K562 (cell line): ENCODE results near the gene TTC28. TPM values are rescaled to one million over a fixed set of nuclear protein-coding genes. Genes with fewer than 3 reads are reported as not detected.

Experiments used
- ARID1B ChIP-seq: fragments of 450-650 bp; IDR thresholded peaks from 2 replicates; pipeline ENCODE4 v1.6.1; 2016; ENCODE audit warnings: antibody characterized with exemption, mild to moderate bottlenecking, inconsistent platforms
- C11orf30 ChIP-seq: fragments of 450-650 bp; IDR thresholded peaks from 2 replicates; pipeline ENCODE4 v1.6.1; 2016; ENCODE audit warnings: low read depth, mild to moderate bottlenecking
- ETV6 ChIP-seq, 3 experiments: fragments of 150-350 bp in 1 of 3; sonication (generic) in 1 of 3; formaldehyde crosslinking in 1 of 3; IDR thresholded peaks; 2 replicates each; pipeline versions ENCODE4 v1.6.1 to v1.8.0; 2014 to 2022; ENCODE audit warnings: borderline replicate concordance in 2 of 3, low read depth in 2 of 3, antibody characterized with exemption in 1 of 3, low read length in 1 of 3, mild to moderate bottlenecking in 1 of 3, missing genetic modification reagents in 1 of 3
- FOXJ2 ChIP-seq: fragments of 200-800 bp; sonication (Bioruptor generic); IDR thresholded peaks from 2 replicates; pipeline ENCODE4 v1.6.1; 2016; ENCODE audit warnings: missing genetic modification characterization, missing compliant biosample characterization
- GATAD2B ChIP-seq: fragments of 450-650 bp; IDR thresholded peaks from 2 replicates; pipeline ENCODE4 v1.6.1; 2017; ENCODE audit warnings: mild to moderate bottlenecking, borderline replicate concordance
- HEY1 ChIP-seq: fragments of 250-450 bp; sonication (Bioruptor Pico); IDR thresholded peaks from 2 replicates; pipeline ENCODE4 v1.5.0; 2020; ENCODE audit warnings: mild to moderate bottlenecking, moderate library complexity, borderline replicate concordance
- MCM5 ChIP-seq: fragments of 450-650 bp; IDR thresholded peaks from 2 replicates; pipeline ENCODE4 v1.6.1; 2016; ENCODE audit warnings: low read depth
- SIN3A ChIP-seq, 2 experiments: fragments of 150-350 bp in 1 of 2; IDR thresholded peaks; 2 replicates each; pipeline ENCODE4 v1.6.1; 2011 to 2016; ENCODE audit warnings: borderline replicate concordance in 2 of 2, low read depth in 2 of 2, low read length in 2 of 2, mild to moderate bottlenecking in 2 of 2, moderate library complexity in 2 of 2; ENCODE audit not compliant: control insufficient read depth in 1 of 2
- SMARCA5 ChIP-seq: fragments of 450-650 bp; IDR thresholded peaks from 2 replicates; pipeline ENCODE4 v1.6.1; 2016
- SOX6 ChIP-seq: fragments of 450-650 bp; IDR thresholded peaks from 2 replicates; pipeline ENCODE4 v1.6.1; 2014; ENCODE audit warnings: mild to moderate bottlenecking
- ZNF121 ChIP-seq: sonication (generic); formaldehyde crosslinking; conservative IDR thresholded peaks from 2 replicates; pipeline ENCODE4 v1.8.0; 2022; ENCODE audit warnings: missing genetic modification reagents
- ZNF41 ChIP-seq: fragments of 250-450 bp; sonication (Bioruptor Pico); conservative IDR thresholded peaks from 2 replicates; pipeline ENCODE4 v1.4.0; 2020; ENCODE audit warnings: mild to moderate bottlenecking
- ZNF57 ChIP-seq: fragments of 450-650 bp; formaldehyde crosslinking; IDR thresholded peaks from 2 replicates; pipeline ENCODE4 v1.4.0; 2020; ENCODE audit warnings: mild to moderate bottlenecking, moderate library complexity
- ZNF586 ChIP-seq: fragments of 450-650 bp; formaldehyde crosslinking; conservative IDR thresholded peaks from 2 replicates; pipeline ENCODE4 v1.4.0; 2020; ENCODE audit warnings: mild to moderate bottlenecking, moderate library complexity
- polyA plus RNA-seq, 8 experiments: library from polyadenylated mRNA; depleted of rRNA in 4 of 8; stranded (reverse) in 5 of 8; unstranded in 3 of 8; fragments of >200 nt; fragmentation: Nextera tagmentation in 2 of 8; fragmentation: Illumina TruSeq in 1 of 8; extraction: Ambion mirVana in 2 of 8; extraction: Trizol in 1 of 8; gene quantifications; 2 replicates each; pipeline versions ENCODE4 v1.2.1 to v1.2.3, GENCODE V29; 2011 to 2014; ENCODE audit warnings: inconsistent platforms in 1 of 8, missing spikeins in 1 of 8
- total RNA-seq, 7 experiments: library from RNA; depleted of rRNA in 6 of 7; stranded (reverse); fragments of >200 nt in 6 of 7; fragmentation: Illumina TruSeq in 2 of 7; extraction: Trizol in 2 of 7; gene quantifications; 2 replicates each; pipeline versions ENCODE4 v1.2.1 to v1.2.3, GENCODE V29; 2011 to 2021; ENCODE audit warnings: low replicate concordance in 1 of 7
- TF ChIP-seq, protein P1 (sequence below): sonication (generic); formaldehyde crosslinking; IDR thresholded peaks from 2 replicates; pipeline ENCODE4 v1.8.0; 2022; ENCODE audit warnings: mild to moderate bottlenecking, low read depth, missing genetic modification reagents
- TF ChIP-seq, protein P2 (sequence below): fragments of 250-450 bp; sonication (Bioruptor Pico); IDR thresholded peaks from 2 replicates; pipeline ENCODE4 v1.4.0; 2020; ENCODE audit warnings: mild to moderate bottlenecking, moderate library complexity
- TF ChIP-seq, protein P3 (sequence below), 2 experiments: fragments of 450-650 bp in 1 of 2; sonication (generic) in 1 of 2; formaldehyde crosslinking; conservative IDR thresholded peaks; 2 replicates each; pipeline versions ENCODE4 v1.4.0 to v1.8.1; 2020 to 2022; ENCODE audit warnings: mild to moderate bottlenecking in 1 of 2, missing genetic modification reagents in 1 of 2
- TF ChIP-seq, protein P4 (sequence below), 2 experiments: fragments of 450-650 bp in 1 of 2; sonication (generic) in 1 of 2; formaldehyde crosslinking in 1 of 2; IDR thresholded peaks in 1 of 2; conservative IDR thresholded peaks in 1 of 2; 2 replicates each; pipeline versions ENCODE4 v1.6.1 to v1.8.1; 2016 to 2023; ENCODE audit warnings: mild to moderate bottlenecking in 2 of 2, moderate library complexity in 2 of 2, inconsistent platforms in 1 of 2, missing genetic modification reagents in 1 of 2
- TF ChIP-seq, protein P5 (sequence below): IDR thresholded peaks from 2 replicates; pipeline ENCODE4 v1.6.1; 2012; ENCODE audit warnings: low read depth, low read length, improper control_type of control experiment, borderline replicate concordance
- TF ChIP-seq, protein P6 (sequence below): fragments of 250-450 bp; sonication (Bioruptor Pico); IDR thresholded peaks from 2 replicates; pipeline ENCODE4 v1.8.0; 2022; ENCODE audit warnings: inconsistent platforms, mild to moderate bottlenecking, moderate library complexity, borderline replicate concordance

The TTC28 gene
- total and polyA plus RNA-seq, 9 of the 15 experiments (the other 6 are each of a cell fraction or from before 2014, with no cell fraction given) = 0.22 to 10.7 (median 3.1) TPM

DNA sequence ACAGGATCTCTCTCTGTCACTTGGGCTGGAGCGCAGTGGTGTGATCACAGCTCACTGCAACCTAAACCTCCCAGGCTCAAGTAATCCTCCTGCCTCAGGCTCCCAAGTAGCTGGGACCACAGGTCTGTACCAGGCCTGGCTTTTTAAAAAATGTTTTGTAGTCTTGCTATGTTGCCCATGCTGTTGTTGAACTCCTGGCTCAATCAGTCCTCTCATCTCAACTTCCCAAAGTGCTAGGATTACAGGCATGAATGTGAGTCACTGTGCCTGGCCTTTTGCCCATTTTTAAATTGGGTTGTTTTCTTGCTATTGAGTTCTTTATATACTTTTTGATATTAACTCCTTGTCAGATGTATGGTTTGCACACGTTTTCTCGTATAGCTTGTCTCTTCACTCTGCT, 727.5 kb downstream of the TTC28 start (continued):
- TF ChIP-seq, protein P1, sequence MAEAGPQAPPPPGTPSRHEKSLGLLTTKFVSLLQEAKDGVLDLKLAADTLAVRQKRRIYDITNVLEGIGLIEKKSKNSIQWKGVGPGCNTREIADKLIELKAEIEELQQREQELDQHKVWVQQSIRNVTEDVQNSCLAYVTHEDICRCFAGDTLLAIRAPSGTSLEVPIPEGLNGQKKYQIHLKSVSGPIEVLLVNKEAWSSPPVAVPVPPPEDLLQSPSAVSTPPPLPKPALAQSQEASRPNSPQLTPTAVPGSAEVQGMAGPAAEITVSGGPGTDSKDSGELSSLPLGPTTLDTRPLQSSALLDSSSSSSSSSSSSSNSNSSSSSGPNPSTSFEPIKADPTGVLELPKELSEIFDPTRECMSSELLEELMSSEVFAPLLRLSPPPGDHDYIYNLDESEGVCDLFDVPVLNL (CRISPR knock-in tag) = no peak
- TF ChIP-seq ZNF586 (CRISPR knock-in tag) (no peak), ZNF41 (CRISPR knock-in tag) (no peak), ARID1B (peak; percentile 31; the same call in 1 of the 2 replicates), GATAD2B (no peak), ETV6 (IDR thresholded peaks at IDR 0.05; ENCODE audit: borderline replicate concordance in 1 of 2, low read depth in 2 of 2, low read length in 1 of 2) (no peak), ETV6 (CRISPR knock-in tag; IDR thresholded peaks at IDR 0.05; ENCODE audit: borderline replicate concordance) (no peak), C11orf30 (peak; percentile 54), SIN3A (IDR thresholded peaks at IDR 0.05; ENCODE audit: borderline replicate concordance in 2 of 2, control insufficient read depth in 1 of 2, low read depth in 2 of 2, low read length in 2 of 2) (no peak), HEY1 (no peak), ZNF121 (CRISPR knock-in tag) (no peak), SMARCA5 (no peak), FOXJ2 (tag) (no peak), ZNF57 (CRISPR knock-in tag) (no peak), MCM5 (no peak), SOX6 (no peak)
- TF ChIP-seq, protein P2, sequence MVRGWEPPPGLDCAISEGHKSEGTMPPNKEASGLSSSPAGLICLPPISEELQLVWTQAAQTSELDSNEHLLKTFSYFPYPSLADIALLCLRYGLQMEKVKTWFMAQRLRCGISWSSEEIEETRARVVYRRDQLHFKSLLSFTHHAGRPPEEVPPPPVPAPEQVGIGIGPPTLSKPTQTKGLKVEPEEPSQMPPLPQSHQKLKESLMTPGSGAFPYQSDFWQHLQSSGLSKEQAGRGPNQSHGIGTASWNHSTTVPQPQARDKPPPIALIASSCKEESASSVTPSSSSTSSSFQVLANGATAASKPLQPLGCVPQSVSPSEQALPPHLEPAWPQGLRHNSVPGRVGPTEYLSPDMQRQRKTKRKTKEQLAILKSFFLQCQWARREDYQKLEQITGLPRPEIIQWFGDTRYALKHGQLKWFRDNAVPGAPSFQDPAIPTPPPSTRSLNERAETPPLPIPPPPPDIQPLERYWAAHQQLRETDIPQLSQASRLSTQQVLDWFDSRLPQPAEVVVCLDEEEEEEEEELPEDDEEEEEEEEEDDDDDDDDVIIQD (CRISPR knock-in tag) = no peak
- TF ChIP-seq, protein P3, sequence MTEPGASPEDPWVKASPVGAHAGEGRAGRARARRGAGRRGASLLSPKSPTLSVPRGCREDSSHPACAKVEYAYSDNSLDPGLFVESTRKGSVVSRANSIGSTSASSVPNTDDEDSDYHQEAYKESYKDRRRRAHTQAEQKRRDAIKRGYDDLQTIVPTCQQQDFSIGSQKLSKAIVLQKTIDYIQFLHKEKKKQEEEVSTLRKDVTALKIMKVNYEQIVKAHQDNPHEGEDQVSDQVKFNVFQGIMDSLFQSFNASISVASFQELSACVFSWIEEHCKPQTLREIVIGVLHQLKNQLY (CRISPR knock-in tag; conservative IDR thresholded peaks at IDR 0.05) = no peak
- TF ChIP-seq, protein P4, sequence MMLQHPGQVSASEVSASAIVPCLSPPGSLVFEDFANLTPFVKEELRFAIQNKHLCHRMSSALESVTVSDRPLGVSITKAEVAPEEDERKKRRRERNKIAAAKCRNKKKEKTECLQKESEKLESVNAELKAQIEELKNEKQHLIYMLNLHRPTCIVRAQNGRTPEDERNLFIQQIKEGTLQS (IDR thresholded peaks at IDR 0.05) = peak; percentile 40; the same call in 1 of the 2 replicates
- TF ChIP-seq, protein P4 (CRISPR knock-in tag; conservative IDR thresholded peaks at IDR 0.05) = no peak
- TF ChIP-seq, protein P5, sequence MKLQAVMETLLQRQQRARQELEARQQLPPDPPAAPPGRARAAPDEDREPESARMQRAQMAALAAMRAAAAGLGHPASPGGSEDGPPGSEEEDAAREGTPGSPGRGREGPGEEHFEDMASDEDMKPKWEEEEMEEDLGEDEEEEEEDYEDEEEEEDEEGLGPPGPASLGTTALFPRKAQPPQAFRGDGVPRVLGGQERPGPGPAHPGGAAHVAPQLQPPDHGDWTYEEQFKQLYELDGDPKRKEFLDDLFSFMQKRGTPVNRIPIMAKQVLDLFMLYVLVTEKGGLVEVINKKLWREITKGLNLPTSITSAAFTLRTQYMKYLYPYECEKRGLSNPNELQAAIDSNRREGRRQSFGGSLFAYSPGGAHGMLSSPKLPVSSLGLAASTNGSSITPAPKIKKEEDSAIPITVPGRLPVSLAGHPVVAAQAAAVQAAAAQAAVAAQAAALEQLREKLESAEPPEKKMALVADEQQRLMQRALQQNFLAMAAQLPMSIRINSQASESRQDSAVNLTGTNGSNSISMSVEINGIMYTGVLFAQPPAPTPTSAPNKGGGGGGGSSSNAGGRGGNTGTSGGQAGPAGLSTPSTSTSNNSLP = no peak
- TF ChIP-seq, protein P6, sequence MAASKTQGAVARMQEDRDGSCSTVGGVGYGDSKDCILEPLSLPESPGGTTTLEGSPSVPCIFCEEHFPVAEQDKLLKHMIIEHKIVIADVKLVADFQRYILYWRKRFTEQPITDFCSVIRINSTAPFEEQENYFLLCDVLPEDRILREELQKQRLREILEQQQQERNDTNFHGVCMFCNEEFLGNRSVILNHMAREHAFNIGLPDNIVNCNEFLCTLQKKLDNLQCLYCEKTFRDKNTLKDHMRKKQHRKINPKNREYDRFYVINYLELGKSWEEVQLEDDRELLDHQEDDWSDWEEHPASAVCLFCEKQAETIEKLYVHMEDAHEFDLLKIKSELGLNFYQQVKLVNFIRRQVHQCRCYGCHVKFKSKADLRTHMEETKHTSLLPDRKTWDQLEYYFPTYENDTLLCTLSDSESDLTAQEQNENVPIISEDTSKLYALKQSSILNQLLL (CRISPR knock-in tag) = no peak
